ENCODE data around the gene KDM4C. TPM values are rescaled to one million over a fixed set of nuclear protein-coding genes. Genes with fewer than 3 reads are reported as not detected.

KDM4C gene
- total RNA-seq, 2 donors from 2014 or later = 12.8 to 31.5 TPM

DNA sequence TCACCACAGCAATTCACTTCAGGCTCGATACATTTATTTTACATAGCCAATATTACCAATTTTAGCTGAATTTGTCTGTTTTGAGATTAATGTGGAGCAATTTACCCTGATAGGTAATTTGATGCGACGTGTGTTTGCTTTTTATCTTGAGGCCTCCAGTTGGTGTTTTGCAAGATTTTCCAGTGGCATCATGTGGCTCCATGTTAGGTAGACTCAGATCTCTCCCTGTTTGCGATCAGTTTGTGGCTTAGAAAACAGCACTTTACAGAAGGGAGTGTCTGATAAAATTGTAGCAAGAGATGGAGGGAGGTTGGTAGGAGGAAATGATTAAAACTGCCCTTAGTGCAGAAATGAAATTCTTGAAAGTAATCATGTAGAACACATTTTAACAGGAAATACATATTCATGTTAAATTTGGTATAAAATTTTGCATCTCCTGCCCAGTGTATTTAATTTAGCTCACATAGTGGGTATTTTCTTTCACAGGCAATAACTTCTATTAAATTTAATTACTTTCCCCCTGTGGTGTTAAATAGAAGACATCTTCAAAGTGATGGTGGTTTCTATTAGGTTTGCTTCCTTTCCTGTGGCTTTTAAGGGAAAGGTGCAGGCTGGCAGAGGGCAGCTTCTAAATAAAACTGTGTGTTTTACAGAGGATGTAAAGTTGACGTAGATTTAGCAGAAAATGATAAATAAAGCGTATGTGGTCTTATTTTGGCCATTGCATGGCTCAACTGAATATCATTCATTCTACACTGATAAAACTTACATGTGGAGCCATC lies 135.8 kb downstream of the KDM4C start:
- H3K36me3 Mint-ChIP-seq (ENCODE audit: low read depth) = peaks cover 5% of the 10 kb centered on the region
- no peak overlapping the region for H3K27ac ChIP-seq (ENCODE audit: low read depth, low read length)

DNA sequence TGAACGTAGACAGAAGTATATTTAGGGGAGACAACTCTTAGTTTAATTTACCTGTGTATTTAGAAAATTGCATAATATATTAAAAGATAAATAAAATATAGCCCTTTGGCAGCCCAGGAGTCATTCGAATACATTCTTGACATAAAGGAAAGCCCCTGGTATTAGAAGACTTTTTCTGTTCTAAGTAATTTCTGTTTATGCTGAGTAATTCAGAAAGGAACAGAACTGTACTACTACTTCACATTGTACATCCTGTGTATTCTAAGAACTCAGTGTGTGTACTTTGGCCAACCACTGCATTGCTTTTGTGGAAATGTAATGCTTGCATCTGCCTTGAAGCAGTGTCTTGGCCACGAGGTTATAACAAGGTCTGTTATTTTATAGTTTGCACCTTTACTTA lies 136.4 kb downstream of the KDM4C start:
- Histone ChIP-seq H3K36me3 (ENCODE audit: control insufficient read depth, insufficient read depth, low read length) (peaks cover 15% of the 10 kb centered on the region), H3K9me3 (ENCODE audit: control insufficient read depth, low read length) (no peaks in the 10 kb centered on the region), H3K27me3 (ENCODE audit: control insufficient read depth, insufficient read depth, low read length, poor library complexity, severe bottlenecking) (no peaks in the 10 kb centered on the region), H3K4me3 (ENCODE audit: low read length) (no peak overlapping the region), H3K4me1 (ENCODE audit: control insufficient read depth, insufficient read depth, low read length) (no peaks in the 10 kb centered on the region), H3K27ac (ENCODE audit: low read depth, low read length) (no peak overlapping the region), H3K9ac (ENCODE audit: extremely low read depth, low read length, poor library complexity, severe bottlenecking) (no peak overlapping the region)
- Mint-ChIP-seq H3K4me1 (no peaks in the 10 kb centered on the region), H3K4me3 (no peak overlapping the region), H3K36me3 (ENCODE audit: low read depth) (peaks cover 5% of the 10 kb centered on the region), H3K9me3 (no peaks in the 10 kb centered on the region), H3K27ac (no peak overlapping the region), H3K27me3 (ENCODE audit: insufficient read depth) (no peaks in the 10 kb centered on the region)
- TF ChIP-seq, protein P1, sequence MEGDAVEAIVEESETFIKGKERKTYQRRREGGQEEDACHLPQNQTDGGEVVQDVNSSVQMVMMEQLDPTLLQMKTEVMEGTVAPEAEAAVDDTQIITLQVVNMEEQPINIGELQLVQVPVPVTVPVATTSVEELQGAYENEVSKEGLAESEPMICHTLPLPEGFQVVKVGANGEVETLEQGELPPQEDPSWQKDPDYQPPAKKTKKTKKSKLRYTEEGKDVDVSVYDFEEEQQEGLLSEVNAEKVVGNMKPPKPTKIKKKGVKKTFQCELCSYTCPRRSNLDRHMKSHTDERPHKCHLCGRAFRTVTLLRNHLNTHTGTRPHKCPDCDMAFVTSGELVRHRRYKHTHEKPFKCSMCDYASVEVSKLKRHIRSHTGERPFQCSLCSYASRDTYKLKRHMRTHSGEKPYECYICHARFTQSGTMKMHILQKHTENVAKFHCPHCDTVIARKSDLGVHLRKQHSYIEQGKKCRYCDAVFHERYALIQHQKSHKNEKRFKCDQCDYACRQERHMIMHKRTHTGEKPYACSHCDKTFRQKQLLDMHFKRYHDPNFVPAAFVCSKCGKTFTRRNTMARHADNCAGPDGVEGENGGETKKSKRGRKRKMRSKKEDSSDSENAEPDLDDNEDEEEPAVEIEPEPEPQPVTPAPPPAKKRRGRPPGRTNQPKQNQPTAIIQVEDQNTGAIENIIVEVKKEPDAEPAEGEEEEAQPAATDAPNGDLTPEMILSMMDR (conservative IDR thresholded peaks at IDR 0.05) = no peak
- 88% methylated on average over 2 of the region's 3 CpGs; no CpG with 5 or more reads in 1 of the 2 experiments for WGBS, 2 experiments (ENCODE audit: insufficient coverage in 1 of 2, insufficient read length in 1 of 2)
- no peak for DNase-seq

More for the DNA sequence above, 135.8 kb downstream of the KDM4C start:
- DNase-seq = no peak
- no peaks in the 10 kb centered on the region for H3K27me3 ChIP-seq (ENCODE audit: control insufficient read depth, insufficient read depth, low read length, poor library complexity, severe bottlenecking)
- H3K9ac ChIP-seq (ENCODE audit: extremely low read depth, low read length, poor library complexity, severe bottlenecking) = no peak overlapping the region
- no peaks in the 10 kb centered on the region for H3K9me3 ChIP-seq (ENCODE audit: control insufficient read depth, low read length)
- TF ChIP-seq, protein P1 (conservative IDR thresholded peaks at IDR 0.05) = no peak
- Mint-ChIP-seq H3K9me3 (no peaks in the 10 kb centered on the region), H3K27ac (no peak overlapping the region), H3K4me3 (no peak overlapping the region), H3K27me3 (ENCODE audit: insufficient read depth) (no peaks in the 10 kb centered on the region), H3K4me1 (no peaks in the 10 kb centered on the region)
- peaks cover 15% of the 10 kb centered on the region for H3K36me3 ChIP-seq (ENCODE audit: control insufficient read depth, insufficient read depth, low read length)
- no peak overlapping the region for H3K4me3 ChIP-seq (ENCODE audit: low read length)
- H3K4me1 ChIP-seq (ENCODE audit: control insufficient read depth, insufficient read depth, low read length) = no peaks in the 10 kb centered on the region
- 92 to 97% methylated on average over 5 to 6 of the region's 6 CpGs for WGBS, 2 experiments (ENCODE audit: insufficient coverage in 1 of 2, insufficient read length in 1 of 2)

DNA sequence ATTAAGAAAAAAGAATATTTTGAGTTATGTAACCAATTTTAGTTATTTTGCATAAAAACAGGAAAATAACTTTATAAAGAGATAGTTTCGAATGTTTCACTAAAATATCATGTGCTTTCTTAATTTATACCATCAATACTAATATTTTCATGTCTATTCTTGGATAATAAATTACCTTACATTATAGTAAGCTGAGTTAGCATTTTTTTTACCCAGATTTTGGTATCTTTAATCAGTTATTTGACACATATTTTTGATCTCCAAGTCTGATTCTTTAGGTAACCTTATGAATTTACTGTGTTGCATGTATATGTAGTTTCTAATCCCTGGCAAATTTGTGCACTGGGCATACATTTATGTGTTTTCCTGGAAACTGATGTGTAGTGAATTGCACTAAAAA lies 138.0 kb downstream of the KDM4C start:
- TF ChIP-seq, protein P1 (conservative IDR thresholded peaks at IDR 0.05) = no peak
- no peak for DNase-seq
- no peaks in the 10 kb centered on the region for H3K4me1 ChIP-seq (ENCODE audit: control insufficient read depth, insufficient read depth, low read length)
- Mint-ChIP-seq H3K27me3 (ENCODE audit: insufficient read depth) (no peaks in the 10 kb centered on the region), H3K36me3 (ENCODE audit: low read depth) (peaks cover 5% of the 10 kb centered on the region), H3K27ac (no peak overlapping the region), H3K4me3 (no peak overlapping the region), H3K4me1 (peaks cover 3% of the 10 kb centered on the region), H3K9me3 (no peaks in the 10 kb centered on the region)
- H3K27ac ChIP-seq (ENCODE audit: low read depth, low read length) = no peak overlapping the region
- no peaks in the 10 kb centered on the region for H3K27me3 ChIP-seq (ENCODE audit: control insufficient read depth, insufficient read depth, low read length, poor library complexity, severe bottlenecking)
- H3K9ac ChIP-seq (ENCODE audit: extremely low read depth, low read length, poor library complexity, severe bottlenecking) = no peak overlapping the region
- H3K36me3 ChIP-seq (ENCODE audit: control insufficient read depth, insufficient read depth, low read length) = peaks cover 15% of the 10 kb centered on the region
- no peak overlapping the region for H3K4me3 ChIP-seq (ENCODE audit: low read length)
- no CpG with 5 or more reads among the region's 1 CpG for WGBS, 2 experiments (ENCODE audit: insufficient coverage in 1 of 2, insufficient read length in 1 of 2)
- H3K9me3 ChIP-seq (ENCODE audit: control insufficient read depth, low read length) = no peaks in the 10 kb centered on the region

Data from endodermal cell (in vitro differentiated cells).